ENCODE measurements around the gene ASTN1.
A peak's percentile ranks its signal among the peaks of the same experiment; 100 is the strongest.

The ASTN1 gene

DNA sequence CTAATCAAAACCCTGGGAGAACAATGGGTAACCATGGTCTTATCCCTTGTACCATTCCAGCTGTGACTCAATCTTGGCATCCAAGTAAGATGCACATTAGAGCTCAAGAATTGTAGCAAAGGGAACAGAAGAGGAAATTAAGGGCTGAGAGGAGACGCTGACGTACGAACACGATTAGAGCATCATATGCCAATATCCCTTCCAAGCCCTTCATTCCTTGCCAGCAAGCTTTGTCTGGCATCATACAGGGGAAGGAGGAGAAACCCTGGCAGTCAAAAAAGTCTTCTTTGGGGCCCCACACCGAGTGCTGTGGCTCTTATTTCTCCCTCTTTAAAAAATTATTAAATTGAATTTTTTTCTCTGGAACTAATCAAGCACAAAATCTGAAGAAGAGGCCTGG, 120.9 kb downstream of the ASTN1 start:
- no peak for DNase-seq (ENCODE audit: low read depth, low spot score)

DNA sequence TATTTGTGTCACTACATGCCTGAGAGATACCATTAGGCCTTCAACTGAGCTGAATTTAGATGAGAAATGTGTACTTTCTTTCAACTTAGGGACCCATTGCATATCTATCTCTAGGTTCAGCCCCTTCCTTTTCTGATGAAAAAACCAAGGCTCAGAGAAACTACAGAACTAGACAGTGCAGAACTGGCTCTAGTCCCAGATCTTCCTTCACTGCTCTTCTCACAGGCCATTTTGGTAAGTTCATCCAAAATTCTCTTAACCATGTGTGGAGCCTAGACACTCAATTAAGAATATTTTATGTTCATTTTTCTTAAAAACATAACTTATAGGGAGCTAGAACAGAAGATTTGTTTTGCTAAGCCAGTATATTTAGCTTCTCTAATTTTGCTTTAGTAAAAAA, 128.9 kb downstream of the ASTN1 start:
- DNase-seq (ENCODE audit: low read depth, low spot score): no peak

DNA sequence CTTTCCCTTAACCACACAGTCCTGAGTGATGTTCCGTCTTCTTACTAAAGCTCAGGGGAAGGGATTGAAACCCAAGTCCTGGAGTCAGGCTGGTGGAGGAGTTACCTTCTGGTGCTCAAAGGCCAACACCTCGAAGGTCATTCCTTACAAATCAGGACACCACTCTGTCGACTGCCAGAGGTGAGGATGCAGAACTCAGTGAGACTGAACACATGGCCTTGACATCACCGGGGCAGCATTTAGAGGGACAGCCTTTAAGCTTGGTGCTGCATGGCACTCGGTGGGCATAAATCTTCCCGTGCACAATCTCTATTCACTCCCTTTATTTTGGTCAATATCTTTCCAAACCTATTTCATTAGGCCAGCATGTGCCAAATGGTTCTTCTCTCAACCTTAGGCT, 130.9 kb downstream of the ASTN1 start:
- no peak for DNase-seq (ENCODE audit: low read depth, low spot score)

DNA sequence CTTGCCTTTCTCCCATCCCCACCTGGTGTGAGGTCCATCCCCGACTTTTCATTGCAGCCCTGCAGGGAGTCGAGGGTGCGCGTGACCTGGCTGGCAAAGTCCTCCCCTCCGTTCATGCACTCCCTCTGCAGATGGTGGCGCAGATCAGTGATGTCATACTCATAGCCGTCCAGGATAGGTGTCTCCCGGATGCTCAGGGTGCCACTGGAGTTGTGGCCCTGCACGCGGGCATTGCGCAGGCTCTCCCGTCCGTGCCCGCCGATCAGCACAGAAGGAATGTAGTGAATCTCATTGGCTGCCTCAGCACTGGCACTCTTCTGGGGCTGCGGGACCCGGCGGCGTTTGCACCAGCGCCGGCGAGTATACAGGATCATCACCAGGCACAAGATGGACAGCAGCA, 132.1 kb downstream of the ASTN1 start:
- no peak for DNase-seq (ENCODE audit: low read depth, low spot score)

DNA sequence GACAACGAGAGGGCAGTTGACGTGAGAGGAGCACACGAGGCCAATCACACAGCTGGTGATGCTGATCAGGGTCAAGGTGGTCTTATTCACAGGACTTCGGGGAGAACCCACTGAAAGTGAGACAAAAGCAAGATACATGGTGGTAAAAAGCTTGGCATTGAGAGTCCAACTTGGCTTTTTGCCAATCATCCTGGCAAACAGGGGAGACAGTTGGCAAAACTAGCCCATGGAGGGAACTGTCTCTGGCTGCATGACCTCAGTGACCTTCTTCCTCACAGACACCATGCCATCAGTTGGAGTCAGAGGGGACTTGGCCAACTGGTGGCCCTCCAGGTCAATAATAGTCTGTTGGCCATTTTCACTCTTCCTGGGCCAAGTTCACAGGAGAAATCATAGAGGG, 139.9 kb downstream of the ASTN1 start:
- DNase-seq (ENCODE audit: low read depth, low spot score): no peak

GRCh38 chr1:177023726-177024125, 140.8 kb downstream of the ASTN1 start:
- DNase-seq (ENCODE audit: low read depth, low spot score): no peak

GRCh38 chr1:177023249-177023648, 141.3 kb downstream of the ASTN1 start:
- no peak for DNase-seq (ENCODE audit: low read depth, low spot score)

- DNase-seq (ENCODE audit: low read depth, low spot score): no peak
Measured at GRCh38 chr1:177021687-177022086, 142.8 kb downstream of the ASTN1 start.

DNA sequence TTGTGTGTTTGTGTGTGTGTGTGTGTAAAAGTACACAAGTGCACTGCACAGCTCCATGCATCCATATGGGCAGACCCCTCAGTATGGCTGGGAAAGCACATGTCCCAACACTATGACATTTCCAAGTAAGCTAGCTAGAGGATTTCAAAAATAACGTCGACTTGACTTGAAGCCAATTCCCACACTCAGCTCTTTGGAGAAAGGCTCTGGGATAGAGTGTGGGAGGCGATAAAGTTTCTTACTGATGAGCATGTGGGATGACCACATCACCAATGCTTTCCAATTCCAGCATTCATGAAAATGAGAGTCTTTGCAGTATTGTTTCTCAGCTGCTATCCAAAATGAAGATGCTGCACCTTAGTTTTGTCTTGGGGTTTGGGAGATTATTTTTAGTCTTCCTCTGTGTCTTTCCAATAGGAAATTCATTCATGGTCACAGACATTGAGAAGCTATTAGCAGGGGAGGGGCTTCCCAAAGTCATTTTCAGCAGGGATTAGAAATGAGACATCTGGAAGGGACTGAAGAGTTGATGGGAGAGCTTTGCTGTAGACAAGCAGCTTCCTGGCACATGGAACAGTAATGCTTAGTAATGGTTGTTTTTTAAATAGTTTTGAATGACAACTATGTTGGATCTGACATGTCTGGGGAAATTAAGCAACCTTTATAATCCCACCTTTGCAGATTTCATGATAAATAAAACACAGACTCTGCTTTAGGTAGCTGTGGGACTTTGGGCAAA, 143.5 kb downstream of the ASTN1 start:
- DNase-seq (ENCODE audit: low read depth, low spot score): no peak

DNA sequence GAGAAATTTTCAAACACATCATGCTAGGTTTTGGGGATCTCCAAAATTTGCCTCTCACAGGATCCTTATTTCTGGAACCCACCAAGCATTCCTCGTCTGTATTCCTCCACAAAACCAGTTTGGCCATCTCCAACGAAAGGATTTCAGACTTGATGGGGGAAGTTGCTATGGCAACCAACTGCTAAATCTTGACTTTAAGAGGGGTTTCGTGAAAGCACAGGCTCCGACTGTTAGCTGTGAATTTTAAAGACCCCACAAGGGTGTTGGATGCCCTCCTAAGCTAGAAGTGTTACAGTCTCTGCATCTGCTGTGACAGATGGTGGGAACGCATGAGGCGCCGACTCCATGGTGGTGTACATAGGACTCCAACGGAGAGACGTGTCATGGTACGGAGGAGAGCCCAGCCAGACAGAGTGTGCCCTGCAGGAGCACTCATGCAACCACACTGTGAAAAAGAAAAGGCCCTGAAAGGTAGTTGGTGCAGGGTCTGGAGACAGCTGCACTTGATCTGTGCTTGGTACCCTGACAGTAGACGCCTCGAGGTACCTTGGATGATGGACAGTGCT, 147.1 kb downstream of the ASTN1 start:
- no peak for DNase-seq (ENCODE audit: low read depth, low spot score)

DNA sequence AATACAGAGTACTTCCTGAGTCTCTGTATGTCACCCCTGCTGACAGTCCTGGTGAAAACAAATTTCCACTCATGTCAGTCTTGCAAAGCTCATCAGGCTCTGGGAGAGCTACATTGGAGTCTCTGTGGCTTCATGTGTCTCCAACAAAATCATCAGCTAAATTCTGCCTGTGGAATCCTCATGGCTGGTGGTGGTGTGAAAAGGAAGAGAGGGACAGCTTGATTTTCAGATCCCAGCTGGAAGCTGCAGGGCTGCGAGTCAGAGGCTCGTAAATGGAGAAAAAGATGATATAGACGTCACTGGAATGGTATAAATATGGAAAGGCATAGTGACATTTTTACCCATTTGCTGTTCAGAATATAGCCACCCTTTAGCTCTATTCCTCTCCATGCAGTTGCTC, 150.2 kb downstream of the ASTN1 start:
- no peak for DNase-seq (ENCODE audit: low read depth, low spot score)

DNA sequence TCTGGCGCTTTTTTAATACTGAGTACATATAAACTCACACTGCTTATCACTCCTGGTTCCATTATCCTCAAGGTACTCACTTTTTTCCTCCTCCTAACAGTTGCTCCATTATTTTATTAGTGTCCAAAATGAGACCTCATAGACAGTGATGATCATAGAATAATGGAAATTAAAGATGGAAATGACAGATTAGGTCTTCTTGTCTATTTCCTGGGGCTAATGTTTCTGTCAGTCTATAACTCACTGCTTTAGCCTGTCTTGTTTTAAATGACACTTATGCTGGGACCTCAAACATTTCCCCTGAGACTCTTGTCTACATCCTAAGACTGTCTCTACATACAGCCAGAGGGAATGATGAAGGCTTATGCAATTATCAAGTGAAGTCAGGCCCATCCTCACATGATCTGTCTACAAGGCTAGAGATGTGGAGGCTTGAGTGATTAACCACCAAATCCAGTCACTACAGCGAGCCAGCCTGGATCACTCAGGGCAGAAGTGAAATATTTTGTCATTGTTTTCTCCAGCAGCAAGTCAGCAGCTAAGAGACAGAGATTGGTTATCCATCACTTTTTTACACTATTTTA, 152.1 kb downstream of the ASTN1 start:
- DNase-seq (ENCODE audit: low read depth, low spot score): no peak

- DNase-seq (ENCODE audit: low read depth, low spot score): no peak
Measured at GRCh38 chr1:177011508-177011907, 153.0 kb downstream of the ASTN1 start.

- no peak for DNase-seq (ENCODE audit: low read depth, low spot score)
Measured at GRCh38 chr1:177010211-177010825, 154.2 kb downstream of the ASTN1 start.

- no peak for DNase-seq (ENCODE audit: low read depth, low spot score)
Measured at GRCh38 chr1:177008653-177009052, 155.9 kb downstream of the ASTN1 start.

GRCh38 chr1:177007437-177008161, 156.9 kb downstream of the ASTN1 start:
- DNase-seq (ENCODE audit: low read depth, low spot score): no peak

- DNase-seq (ENCODE audit: low read depth, low spot score): no peak
Measured at GRCh38 chr1:177002891-177003290, 161.6 kb downstream of the ASTN1 start.

GRCh38 chr1:177001556-177001955, 163.0 kb downstream of the ASTN1 start:
- no peak for DNase-seq (ENCODE audit: low read depth, low spot score)

DNA sequence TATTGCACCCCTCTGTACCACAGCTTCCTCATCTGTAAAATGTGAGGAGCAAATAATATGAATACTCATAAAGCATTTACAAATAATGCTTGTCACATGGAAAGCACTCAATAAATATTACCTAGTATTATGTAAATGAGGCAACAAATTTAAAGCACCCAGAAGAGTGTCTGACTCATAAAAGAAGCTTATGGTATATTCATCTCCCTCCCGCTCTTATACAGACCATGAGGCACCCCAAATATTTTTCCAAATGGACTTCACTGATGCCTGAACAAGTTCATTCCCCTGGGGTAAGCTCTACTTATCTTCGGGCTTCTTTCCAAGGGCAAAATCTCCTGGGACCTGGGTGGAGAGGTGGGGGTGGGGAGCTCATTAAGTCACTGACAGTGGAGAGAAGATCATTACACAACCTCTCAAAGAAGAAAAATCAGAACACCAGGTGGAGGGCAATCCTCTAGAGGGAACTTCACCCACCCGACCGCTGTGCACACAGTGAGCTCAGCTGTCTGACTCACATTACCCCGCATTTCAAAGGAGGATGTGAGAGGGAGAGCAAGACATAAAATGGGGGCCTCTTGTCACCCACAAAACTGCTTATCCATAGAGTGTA, 166.2 kb downstream of the ASTN1 start:
- no peak for DNase-seq (ENCODE audit: low read depth, low spot score)

GRCh38 chr1:176996456-176997090, 167.9 kb downstream of the ASTN1 start:
- DNase-seq (ENCODE audit: low read depth, low spot score): peak; percentile 69

DNA sequence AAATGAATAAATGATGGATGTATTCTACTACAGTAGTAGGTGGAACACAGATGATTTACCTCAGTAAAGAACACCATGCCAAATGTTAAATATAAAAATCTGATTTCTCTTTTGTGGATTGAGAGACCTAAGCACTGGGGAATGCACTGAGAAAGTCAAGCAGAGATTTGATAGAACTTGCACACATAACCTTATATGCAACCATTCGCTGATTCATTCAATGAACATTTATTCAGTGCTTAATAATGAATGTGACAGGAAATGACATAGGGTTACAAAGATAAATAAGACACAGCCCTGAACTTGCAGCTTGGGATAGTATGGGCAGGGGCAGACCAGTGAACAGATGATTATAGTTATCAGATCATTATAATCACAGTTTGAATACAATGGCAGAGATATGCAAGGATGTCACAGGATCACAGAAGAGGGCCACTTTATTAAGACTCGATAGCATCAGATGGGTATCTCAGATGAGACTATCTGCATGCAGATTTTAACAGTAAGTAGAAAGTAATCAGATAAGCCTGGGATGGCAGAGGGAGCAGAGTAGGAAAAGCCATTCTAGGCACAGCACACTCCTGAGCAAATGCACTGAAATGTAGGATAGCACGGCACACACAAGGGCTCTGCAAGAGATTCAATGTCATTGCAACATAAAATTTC, 169.4 kb downstream of the ASTN1 start:
- DNase-seq (ENCODE audit: low read depth, low spot score): no peak
